GM10266 (cell line): ENCODE data around the gene ADCYAP1.

Source experiments
- DNase-seq: peaks from one replicate; pipeline ENCODE4 v3.0.0; 2012; ENCODE audit errors: extremely low spot score
- CTCF ChIP-seq: IDR thresholded peaks from 2 replicates; pipeline ENCODE4 v1.5.1; 2012; ENCODE audit warnings: mild to moderate bottlenecking, low read depth; ENCODE audit not compliant: control insufficient read depth, insufficient read depth; ENCODE audit errors: missing control alignments

ADCYAP1 gene

GRCh38 chr18:887716-888115 is 17.0 kb upstream of the ADCYAP1 start:
- DNase-seq, result no peak
- TF ChIP-seq CTCF, result no peak

- TF ChIP-seq CTCF, result no peak
- DNase-seq, result no peak
These were observed 12.4 kb upstream of the ADCYAP1 start for GRCh38 chr18:892316-892715.

GRCh38 chr18:896315-896714 is 8.4 kb upstream of the ADCYAP1 start:
- no peak for DNase-seq
- TF ChIP-seq CTCF, result no peak

- no peak for TF ChIP-seq CTCF
- no peak for DNase-seq
These were observed 2.9 kb upstream of the ADCYAP1 start for GRCh38 chr18:901761-902160.

- TF ChIP-seq CTCF, result no peak
- no peak for DNase-seq
These were observed 2.4 kb upstream of the ADCYAP1 start for GRCh38 chr18:902229-902628.

- no peak for TF ChIP-seq CTCF
- DNase-seq, result peak; percentile 38
These were observed 970 bp upstream of the ADCYAP1 start for GRCh38 chr18:903701-904100.

- TF ChIP-seq CTCF, result no peak
- peak; percentile 12 for DNase-seq
These were observed 756 bp downstream of the ADCYAP1 start for GRCh38 chr18:905307-905947.
